WTC11 (cell line): ENCODE results near the gene COL27A1.

Source experiments
- CTCF ChIP-seq: fragments of 200-600 bp; IDR thresholded peaks from 2 replicates; pipeline ENCODE4 v1.8.0; 2022; ENCODE audit warnings: antibody characterized with exemption
- FOXP1 ChIP-seq: sonication (generic); formaldehyde crosslinking; IDR thresholded peaks from 2 replicates; pipeline ENCODE4 v1.8.0; 2022; ENCODE audit warnings: missing genetic modification reagents, mild to moderate bottlenecking, moderate library complexity, borderline replicate concordance

- TF ChIP-seq FOXP1 (CRISPR knock-in tag) (no peak), CTCF (no peak)
Measured at GRCh38 chr9:114343471-114344187, 188.3 kb downstream of the COL27A1 start.
